CD4-positive, alpha-beta T cell (primary cell): ENCODE results near the gene SEC61A1. TPM values are rescaled to one million over a fixed set of nuclear protein-coding genes. Genes with fewer than 3 reads are reported as not detected.

ENCODE experiments used
- ATAC-seq: fragments of 200-7000 bp; cut with Tn5 transposase; one replicate; pipeline ENCODE4 v1.10.0; 2022; ENCODE audit warnings: mild to moderate bottlenecking; ENCODE audit not compliant: poor library complexity
- CTCF ChIA-PET: fragments of 350-600 bp; sonication (Branson Sonifier 250); formaldehyde crosslinking; loops from one replicate; lab custom pipeline; 2021; ENCODE audit warnings: antibody characterized with exemption, inconsistent platforms; lab: Charles Lee
- POLR2A ChIA-PET: fragments of 350-600 bp; sonication (Branson Sonifier 250); formaldehyde crosslinking; loops from one replicate; lab custom pipeline; 2021; ENCODE audit warnings: antibody characterized with exemption, inconsistent platforms; lab: Charles Lee
- DNase-seq, 14 experiments: peaks; one replicate each; pipeline ENCODE4 v3.0.0-alpha.2; 2013 to 2020; ENCODE audit warnings: mixed read lengths in 2 of 14
- H3K27ac ChIP-seq, 2 donors: one replicate each; pipeline versions ENCODE4 v1.5.1 to v1.7.0; 2013; ENCODE audit warnings: low read length in 2 of 2, low read depth in 1 of 2, mild to moderate bottlenecking in 1 of 2
- H3K27me3 ChIP-seq, 2 experiments: 1 replicate in 1 of 2; 2 replicates in 1 of 2; pipeline versions ENCODE4 v1.6.1 to v1.7.0; 2013; ENCODE audit warnings: low read length in 2 of 2, control low read depth in 1 of 2, mild to moderate bottlenecking in 1 of 2, moderate library complexity in 1 of 2; ENCODE audit not compliant: insufficient read depth in 2 of 2, control insufficient read depth in 1 of 2
- H3K36me3 ChIP-seq: one replicate; pipeline ENCODE4 v1.6.1; 2013; ENCODE audit warnings: low read length, control low read depth; ENCODE audit not compliant: insufficient read depth
- H3K4me1 ChIP-seq: one replicate; pipeline ENCODE4 v1.6.1; 2013; ENCODE audit warnings: low read length, control low read depth; ENCODE audit not compliant: insufficient read depth
- H3K4me3 ChIP-seq: one replicate; pipeline ENCODE4 v1.5.1; 2013; ENCODE audit warnings: mild to moderate bottlenecking, low read length, moderate library complexity
- H3K9me3 ChIP-seq, 2 experiments: 1 replicate in 1 of 2; 2 replicates in 1 of 2; pipeline versions ENCODE4 v1.6.1 to v1.7.0; 2013; ENCODE audit warnings: low read length in 2 of 2, mild to moderate bottlenecking in 2 of 2, control low read depth in 1 of 2, moderate library complexity in 1 of 2; ENCODE audit not compliant: control insufficient read depth in 1 of 2, insufficient read depth in 1 of 2
- H3K27ac Mint-ChIP-seq: one replicate; pipeline ENCODE4 v1.8.0; 2020; ENCODE audit warnings: mixed read lengths
- H3K27me3 Mint-ChIP-seq: one replicate; pipeline ENCODE4 v1.8.0; 2021; ENCODE audit warnings: mixed read lengths
- H3K36me3 Mint-ChIP-seq: one replicate; pipeline ENCODE4 v1.8.0; 2021; ENCODE audit warnings: low read depth, mixed read lengths
- H3K4me1 Mint-ChIP-seq: one replicate; pipeline ENCODE4 v1.8.0; 2021; ENCODE audit warnings: low read depth, mixed read lengths
- H3K4me3 Mint-ChIP-seq: one replicate; pipeline ENCODE4 v1.8.0; 2020; ENCODE audit warnings: mild to moderate bottlenecking, mixed read lengths
- H3K9me3 Mint-ChIP-seq: one replicate; pipeline ENCODE4 v1.8.0; 2020; ENCODE audit warnings: mixed read lengths
- intact Hi-C, 2 experiments: fragments of 100-400 bp; cut with DNase I in 1 of 2; cut with micrococcal nuclease in 1 of 2; formaldehyde crosslinking; loops; one replicate each; pipeline versions ENCODE4 v1.15.1 to v1.9.0; 2023 to 2025; cut with DNase I, micrococcal nuclease
- total RNA-seq, 174 experiments: library from RNA in 2 of 174; stranded (reverse) in 2 of 174; gene quantifications; one replicate each; pipeline ENCODE4 v1.2.3 and lab custom pipeline; 2021 to 2026
- TF ChIP-seq, protein P1 (sequence below): fragments of 200-600 bp; IDR thresholded peaks from one replicate; pipeline ENCODE4 v1.8.0; 2022; ENCODE audit warnings: antibody characterized with exemption, mild to moderate bottlenecking

The SEC61A1 gene
- total RNA-seq, 2 experiments from 2014 or later = 127 to 139 TPM

DNA sequence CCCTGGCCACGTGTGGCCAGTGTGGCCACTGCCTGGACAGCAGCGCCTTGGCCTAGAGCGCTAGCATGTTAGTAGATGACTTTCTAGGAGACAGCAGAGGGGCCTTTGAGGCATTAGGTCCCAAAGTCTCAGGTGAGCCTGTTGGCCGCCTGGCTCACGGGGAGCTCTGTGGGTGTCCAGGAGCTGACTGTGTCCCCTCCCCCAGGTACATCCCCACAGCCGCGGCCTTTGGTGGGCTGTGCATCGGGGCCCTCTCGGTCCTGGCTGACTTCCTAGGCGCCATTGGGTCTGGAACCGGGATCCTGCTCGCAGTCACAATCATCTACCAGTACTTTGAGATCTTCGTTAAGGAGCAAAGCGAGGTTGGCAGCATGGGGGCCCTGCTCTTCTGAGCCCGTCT lies 17.0 kb downstream of the SEC61A1 start:
- no peak overlapping the region for H3K4me3 ChIP-seq
- no peaks in the 10 kb centered on the region for H3K4me1 ChIP-seq
- Mint-ChIP-seq H3K4me1 (peaks cover 3% of the 10 kb centered on the region), H3K4me3 (no peak overlapping the region), H3K9me3 (no peaks in the 10 kb centered on the region), H3K36me3 (peaks cover 72% of the 10 kb centered on the region), H3K27ac (no peak overlapping the region), H3K27me3 (no peaks in the 10 kb centered on the region)
- CTCF ChIA-PET = interaction anchor here (2.5 kb wide), 1 partner anchor 64 kb away, joined by 6 read pairs; no protein-coding TSS in a partner anchor
- DNase-seq = peak in 1 of 14 experiments; percentile 8
- ATAC-seq = no peak
- H3K36me3 ChIP-seq = peaks cover 87% of the 10 kb centered on the region
- intact Hi-C loops = no loop called here
- POLR2A ChIA-PET = no interaction called here
- TF ChIP-seq, protein P1, sequence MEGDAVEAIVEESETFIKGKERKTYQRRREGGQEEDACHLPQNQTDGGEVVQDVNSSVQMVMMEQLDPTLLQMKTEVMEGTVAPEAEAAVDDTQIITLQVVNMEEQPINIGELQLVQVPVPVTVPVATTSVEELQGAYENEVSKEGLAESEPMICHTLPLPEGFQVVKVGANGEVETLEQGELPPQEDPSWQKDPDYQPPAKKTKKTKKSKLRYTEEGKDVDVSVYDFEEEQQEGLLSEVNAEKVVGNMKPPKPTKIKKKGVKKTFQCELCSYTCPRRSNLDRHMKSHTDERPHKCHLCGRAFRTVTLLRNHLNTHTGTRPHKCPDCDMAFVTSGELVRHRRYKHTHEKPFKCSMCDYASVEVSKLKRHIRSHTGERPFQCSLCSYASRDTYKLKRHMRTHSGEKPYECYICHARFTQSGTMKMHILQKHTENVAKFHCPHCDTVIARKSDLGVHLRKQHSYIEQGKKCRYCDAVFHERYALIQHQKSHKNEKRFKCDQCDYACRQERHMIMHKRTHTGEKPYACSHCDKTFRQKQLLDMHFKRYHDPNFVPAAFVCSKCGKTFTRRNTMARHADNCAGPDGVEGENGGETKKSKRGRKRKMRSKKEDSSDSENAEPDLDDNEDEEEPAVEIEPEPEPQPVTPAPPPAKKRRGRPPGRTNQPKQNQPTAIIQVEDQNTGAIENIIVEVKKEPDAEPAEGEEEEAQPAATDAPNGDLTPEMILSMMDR = no peak
- peaks cover 0 to 8% of the 10 kb centered on the region in 2 experiments for H3K9me3 ChIP-seq
- H3K27me3 ChIP-seq = no peaks in the 10 kb centered on the region
- H3K27ac ChIP-seq = no peak overlapping the region

DNA sequence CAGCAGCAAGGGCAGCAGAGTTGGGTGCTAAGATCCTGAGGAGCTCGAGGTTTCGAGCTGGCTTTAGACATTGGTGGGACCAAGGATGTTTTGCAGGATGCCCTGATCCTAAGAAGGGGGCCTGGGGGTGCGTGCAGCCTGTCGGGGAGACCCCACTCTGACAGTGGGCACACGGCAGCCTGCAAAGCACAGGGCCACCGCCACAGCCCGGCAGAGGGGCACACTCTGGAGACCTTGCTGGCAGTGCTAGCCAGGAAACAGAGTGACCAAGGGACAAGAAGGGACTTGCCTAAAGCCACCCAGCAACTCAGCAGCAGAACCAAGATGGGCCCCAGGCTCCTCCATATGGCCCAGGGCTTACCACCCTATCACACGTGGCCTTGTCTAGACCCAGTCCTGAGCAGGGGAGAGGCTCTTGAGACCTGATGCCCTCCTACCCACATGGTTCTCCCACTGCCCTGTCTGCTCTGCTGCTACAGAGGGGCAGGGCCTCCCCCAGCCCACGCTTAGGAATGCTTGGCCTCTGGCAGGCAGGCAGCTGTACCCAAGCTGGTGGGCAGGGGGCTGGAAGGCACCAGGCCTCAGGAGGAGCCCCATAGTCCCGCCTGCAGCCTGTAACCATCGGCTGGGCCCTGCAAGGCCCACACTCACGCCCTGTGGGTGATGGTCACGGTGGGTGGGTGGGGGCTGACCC lies 18.8 kb downstream of the SEC61A1 start:
- H3K4me3 Mint-ChIP-seq = no peak overlapping the region
- intact Hi-C loops = no loop called here
- POLR2A ChIA-PET = no interaction called here
- Histone ChIP-seq H3K4me3 (no peak overlapping the region), H3K27me3 (peaks cover under 1 to 3% of the 10 kb centered on the region in 2 experiments), H3K4me1 (peaks cover 10% of the 10 kb centered on the region), H3K36me3 (peaks cover 71% of the 10 kb centered on the region), H3K27ac (no peak overlapping the region), H3K9me3 (peaks cover 0 to 8% of the 10 kb centered on the region in 2 experiments)
- H3K27me3 Mint-ChIP-seq = no peaks in the 10 kb centered on the region
- peaks cover 55% of the 10 kb centered on the region for H3K36me3 Mint-ChIP-seq
- peaks cover 9% of the 10 kb centered on the region for H3K4me1 Mint-ChIP-seq
- CTCF ChIA-PET = interaction anchor here (2.5 kb wide), 1 partner anchor 62 kb away, joined by 6 read pairs; no protein-coding TSS in a partner anchor
- no peaks in the 10 kb centered on the region for H3K9me3 Mint-ChIP-seq
- H3K27ac Mint-ChIP-seq = no peak overlapping the region
- TF ChIP-seq, protein P1 = no peak
- ATAC-seq (no peak), DNase-seq (no peak)

DNA sequence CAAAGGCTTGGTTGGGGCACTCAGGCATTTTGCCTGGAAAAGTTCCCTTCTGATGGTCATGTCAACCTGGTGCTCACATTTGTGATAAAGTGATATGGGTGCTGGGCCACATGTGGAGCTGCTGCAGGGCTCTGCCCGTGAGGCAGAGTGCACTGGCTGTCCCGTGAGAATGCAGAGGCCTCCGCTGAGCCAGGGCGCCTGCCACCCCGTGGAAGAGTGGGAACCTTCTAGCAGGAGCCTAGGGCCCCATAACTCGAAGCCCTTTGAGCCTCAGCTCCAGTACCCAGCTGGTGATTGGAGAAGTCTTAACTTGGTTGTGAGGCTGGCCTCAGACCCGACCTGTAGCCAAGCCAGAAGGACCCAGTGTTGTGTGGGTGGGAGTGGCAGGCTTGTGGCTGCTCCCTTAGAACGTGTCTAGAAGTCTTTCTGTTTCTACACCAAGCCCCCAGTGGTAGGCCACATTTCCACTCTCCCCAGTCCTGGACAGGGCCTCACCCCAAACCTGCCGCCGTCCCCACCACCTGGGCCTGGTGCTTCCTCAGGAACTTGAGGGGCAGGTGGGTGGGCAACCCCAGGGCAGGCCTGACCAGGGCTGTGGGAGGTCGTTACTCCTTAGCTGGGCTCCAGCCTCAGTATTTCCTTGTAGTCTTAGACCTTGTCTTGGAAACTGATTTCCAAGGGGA lies 19.7 kb downstream of the SEC61A1 start:
- Histone ChIP-seq H3K4me1 (peaks cover 17% of the 10 kb centered on the region), H3K36me3 (peaks cover 63% of the 10 kb centered on the region), H3K9me3 (peaks cover 0 to 8% of the 10 kb centered on the region in 2 experiments), H3K27me3 (peaks cover 5 to 8% of the 10 kb centered on the region in 2 experiments), H3K4me3 (no peak overlapping the region), H3K27ac (no peak overlapping the region)
- POLR2A ChIA-PET = no interaction called here
- DNase-seq (no peak), ATAC-seq (no peak)
- no peaks in the 10 kb centered on the region for H3K27me3 Mint-ChIP-seq
- CTCF ChIA-PET = no interaction called here
- peaks cover 46% of the 10 kb centered on the region for H3K36me3 Mint-ChIP-seq
- no peak overlapping the region for H3K27ac Mint-ChIP-seq
- peaks cover 9% of the 10 kb centered on the region for H3K4me1 Mint-ChIP-seq
- no peak overlapping the region for H3K4me3 Mint-ChIP-seq
- TF ChIP-seq, protein P1 = no peak
- intact Hi-C loops = no loop called here
- H3K9me3 Mint-ChIP-seq = no peaks in the 10 kb centered on the region
